HS-27A (cell line): Measurements from ENCODE around the gene CNNM4.
A peak's percentile ranks its signal among the peaks of the same experiment; 100 is the strongest.

ENCODE experiments used
- DNase-seq: peaks from one replicate; pipeline ENCODE4 v3.0.0-alpha.2; 2012; ENCODE audit warnings: low read depth, missing footprints

The CNNM4 gene

DNA sequence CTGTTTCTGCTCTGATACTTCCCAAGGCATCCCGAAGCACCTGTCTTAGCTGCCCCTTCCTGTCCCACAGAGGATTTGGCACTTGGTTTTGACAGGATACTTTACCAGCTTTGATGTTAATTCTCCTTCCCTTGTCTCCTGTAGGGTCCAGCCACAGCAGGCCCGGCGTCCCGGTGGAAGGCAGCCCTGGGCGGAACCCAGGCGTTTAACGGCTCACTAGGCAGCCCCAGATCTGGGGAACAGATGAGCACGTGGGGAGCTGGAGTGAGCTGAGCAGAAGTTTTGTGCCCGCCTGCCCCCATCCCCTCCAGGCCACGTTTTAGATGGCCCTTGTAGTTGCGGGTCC, 71.7 kb downstream of the CNNM4 start:
- DNase-seq: no peak

DNA sequence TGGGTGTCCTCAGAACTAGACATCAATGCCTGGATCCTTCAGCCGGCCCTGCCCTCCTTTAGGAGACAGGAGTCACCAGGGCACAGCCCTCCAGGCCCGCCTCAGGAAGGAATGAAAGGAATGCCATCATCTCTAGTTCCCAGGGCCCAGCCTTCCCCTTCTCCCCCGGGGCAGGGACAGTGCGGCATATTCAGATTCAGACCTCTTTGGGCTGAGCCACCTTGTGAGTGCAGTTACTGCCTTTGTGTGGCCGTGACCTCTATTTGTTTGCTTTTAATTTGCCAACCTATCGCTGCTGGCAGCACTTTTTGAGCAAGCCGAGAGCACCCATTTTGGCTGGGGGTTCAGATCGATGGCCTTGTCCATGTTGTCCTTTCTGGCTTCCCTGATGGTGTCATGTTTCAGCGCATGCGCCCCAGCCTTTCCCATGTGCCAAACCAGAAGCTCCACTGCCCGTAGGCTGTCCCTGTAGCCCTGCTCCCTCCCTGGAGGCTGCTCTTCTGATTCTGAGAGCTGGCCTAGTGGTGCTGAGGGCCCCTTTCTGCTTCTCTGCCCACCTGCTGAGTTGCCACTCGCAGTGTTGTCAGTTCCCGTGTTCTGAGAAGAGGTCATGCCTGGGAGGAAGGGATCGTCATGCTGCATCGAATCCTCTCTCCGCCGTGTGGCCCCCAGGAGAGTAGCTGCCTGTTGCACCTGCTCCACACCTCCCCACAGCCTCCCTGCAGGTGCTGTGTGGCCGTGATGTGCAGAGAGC, 72.2 kb downstream of the CNNM4 start:
- peak; percentile 23 for DNase-seq

DNA sequence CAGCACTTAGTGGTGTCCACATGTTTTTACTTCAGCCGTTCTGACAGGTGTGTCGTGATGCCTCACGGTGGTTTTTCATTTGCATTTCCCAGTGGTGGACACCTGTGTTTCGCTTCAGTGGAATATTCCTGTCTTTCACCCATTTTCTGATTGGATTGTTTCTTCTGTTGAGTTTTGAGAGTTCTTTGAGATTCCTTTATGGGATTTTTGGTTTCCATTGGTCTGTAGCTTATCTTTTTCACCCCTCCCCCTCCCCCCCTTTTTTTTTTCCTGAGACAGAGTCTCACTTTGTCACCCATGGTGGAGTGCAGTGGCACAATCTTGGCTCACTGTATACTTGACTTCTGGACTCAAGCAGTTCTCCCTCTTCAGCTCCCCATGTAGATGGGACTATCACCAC, 75.1 kb downstream of the CNNM4 start:
- DNase-seq: no peak

DNA sequence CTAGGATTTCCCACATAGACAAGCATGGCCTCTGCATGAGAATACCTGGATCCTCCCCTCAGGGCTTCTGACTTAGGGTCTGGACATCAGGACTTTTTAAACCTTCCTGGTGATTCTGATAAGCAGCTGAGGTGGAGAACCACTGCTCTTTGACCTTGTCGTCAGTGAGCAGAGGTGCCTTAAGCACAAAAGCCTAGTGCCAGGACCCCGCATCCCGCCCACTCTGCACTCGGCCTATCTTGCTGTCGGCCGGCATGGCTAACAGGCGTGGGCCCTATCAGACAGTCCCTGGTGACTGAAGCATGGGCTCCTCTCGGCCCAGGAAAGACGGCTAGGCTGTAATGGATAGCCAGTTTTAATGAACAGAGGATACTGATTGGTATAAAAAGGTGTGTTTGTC, 76.9 kb downstream of the CNNM4 start:
- DNase-seq: no peak

DNA sequence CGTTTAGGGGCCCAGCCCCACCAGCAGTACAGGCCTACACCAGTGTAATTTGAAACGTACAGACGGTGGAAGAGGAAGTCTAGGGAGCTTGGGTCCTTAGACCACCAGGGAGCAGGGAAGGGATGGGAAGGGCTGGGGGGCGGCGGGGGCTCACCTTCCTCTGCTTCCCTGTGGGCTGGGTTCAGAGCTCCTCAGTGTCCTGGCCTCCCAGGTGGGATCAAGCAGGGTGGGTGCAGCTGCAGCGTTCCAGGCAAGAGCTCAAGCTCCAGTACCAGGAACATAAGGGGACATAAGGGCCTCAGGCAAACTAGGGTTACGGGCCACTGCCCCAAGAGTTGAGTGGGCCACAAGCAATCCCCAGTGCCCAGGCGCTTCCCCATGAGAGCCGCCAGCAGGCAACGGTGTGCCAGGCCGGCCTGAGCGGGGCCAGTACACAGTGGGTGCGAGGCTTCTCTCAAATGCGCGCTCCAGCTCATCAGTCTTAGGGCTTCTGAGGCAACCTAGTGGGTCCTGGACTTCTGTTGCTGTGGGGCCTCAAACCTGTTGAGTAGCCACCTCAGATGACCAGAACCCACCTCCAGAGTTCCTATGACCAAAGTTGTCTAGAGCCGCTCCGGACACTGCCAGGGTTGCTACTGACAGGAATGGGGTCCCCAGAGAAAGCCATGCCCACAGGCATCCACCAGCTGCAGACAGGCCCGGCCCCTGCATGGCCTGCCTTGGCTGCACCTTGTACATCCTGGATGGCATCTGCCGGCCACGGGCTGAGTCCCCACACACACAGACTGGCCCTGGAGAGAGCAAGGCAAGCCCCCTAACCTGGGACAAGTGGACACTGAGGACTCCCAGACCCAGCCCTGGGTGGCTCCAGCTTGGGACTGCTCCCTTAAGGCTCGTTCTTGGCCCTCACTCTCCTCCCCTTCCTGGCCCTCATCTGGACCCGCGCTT, 77.9 kb downstream of the CNNM4 start:
- DNase-seq: no peak

DNA sequence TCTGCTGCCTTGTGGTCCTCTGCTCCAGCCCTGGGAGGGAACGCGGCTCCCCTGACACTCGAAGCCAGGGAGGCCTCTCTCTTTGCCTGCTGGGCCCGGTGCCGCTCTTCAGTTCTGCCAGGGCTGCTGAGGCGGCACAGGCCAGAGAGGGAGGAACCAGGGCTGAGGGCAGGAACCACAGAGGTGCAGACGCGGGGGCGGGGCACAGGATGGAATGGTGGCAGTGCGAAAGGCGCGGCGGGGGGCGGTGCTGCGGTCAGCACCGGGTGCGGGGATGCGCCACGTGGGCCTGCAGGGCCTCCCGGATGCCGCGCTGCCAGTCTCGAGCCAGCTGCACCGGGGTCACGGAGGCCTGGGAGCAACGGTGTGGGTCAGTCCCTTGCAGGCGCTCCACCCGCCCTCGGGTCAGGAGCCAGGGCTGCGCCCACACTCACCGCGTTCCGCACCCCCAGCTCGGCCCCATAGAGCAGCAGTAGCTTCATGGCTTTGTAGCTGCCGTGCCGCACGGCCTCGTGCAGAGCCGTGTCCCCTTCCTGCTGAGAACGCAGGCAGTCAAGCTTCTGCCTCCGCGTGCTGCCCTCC, 78.7 kb downstream of the CNNM4 start:
- no peak for DNase-seq

DNA sequence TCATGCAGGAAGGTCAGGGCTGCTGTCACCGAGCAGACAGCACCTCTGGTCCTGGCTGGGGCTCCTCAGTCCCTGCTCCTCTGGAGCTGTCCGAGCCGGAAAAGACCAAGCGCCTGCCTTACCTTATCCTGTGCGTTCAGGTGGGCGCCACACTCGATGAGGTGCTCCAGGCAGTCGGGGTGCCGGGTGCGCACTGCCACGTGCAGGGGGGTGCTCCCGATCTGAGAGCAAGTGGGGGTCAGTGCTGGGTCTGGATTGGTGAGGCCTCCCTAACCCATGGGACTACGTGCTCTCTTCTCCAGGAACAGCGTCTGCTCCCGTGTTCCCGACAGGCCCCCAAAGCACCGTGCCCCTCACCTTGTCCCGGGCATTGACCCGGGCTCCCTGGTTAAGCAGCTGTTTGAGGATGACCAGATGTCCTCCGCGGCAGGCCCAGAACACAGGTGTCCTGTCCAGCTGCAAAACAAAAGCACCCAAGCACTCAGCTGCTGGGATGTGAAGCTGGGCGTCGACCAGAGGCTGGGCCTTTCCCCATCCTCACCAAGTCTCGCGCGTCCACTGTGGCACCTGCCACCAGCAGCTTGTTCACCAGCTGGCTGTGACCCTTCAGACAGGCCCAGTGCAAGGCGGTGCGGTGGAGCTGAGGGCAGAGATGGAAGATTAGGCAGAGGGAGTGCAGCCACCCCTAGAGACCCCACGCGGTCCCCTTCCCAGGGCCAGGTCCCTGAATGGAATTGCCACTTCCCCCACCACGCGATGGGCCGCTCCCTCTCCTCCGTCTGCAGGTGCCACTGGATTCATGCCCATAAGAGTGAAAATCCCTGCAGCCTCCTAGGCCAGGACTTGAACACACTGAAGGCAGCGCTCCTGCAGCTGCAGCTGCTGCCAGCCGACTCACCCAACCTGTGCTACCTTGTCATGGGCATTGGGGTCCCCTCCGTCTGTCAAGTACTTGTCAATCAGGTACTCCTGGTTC, 79.5 kb downstream of the CNNM4 start:
- no peak for DNase-seq

DNA sequence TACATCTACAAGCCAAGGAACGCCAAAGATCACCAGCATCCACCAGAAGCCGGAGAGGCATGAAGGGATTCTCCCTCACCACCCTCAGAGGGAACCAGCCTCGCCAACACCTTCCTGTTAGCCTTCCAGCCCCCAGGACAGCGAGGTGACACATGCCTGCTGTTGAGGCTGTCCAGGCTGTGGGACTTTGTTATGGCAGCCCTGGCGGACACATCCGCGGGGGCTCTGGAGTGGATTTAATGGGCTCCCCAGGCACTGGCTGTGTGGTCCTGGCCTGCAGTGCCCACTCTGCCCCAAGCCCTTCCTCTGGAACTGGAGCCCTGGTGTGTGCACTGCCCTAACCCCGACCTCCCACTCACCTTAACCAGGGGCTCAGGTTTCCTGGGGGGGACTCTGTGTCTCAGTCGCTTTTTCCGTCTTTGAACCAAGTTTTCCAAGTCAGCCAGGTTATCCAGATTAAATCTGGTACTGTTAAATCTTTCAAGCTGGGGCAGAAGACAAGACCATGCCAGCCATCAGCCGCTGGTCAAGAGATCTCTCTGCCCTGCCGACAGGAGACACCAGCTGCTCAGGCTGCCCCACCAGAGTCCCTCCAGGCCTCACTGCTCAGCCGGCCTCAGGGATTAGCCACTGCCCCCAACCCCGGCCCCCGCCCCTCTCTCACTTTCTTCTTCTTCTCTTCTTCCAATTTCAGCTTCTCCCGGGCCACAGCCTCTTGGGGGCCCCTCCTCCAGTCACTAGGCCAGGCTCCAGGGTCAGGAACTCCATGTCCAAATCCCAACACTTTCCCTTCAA, 81.2 kb downstream of the CNNM4 start:
- DNase-seq: no peak

DNA sequence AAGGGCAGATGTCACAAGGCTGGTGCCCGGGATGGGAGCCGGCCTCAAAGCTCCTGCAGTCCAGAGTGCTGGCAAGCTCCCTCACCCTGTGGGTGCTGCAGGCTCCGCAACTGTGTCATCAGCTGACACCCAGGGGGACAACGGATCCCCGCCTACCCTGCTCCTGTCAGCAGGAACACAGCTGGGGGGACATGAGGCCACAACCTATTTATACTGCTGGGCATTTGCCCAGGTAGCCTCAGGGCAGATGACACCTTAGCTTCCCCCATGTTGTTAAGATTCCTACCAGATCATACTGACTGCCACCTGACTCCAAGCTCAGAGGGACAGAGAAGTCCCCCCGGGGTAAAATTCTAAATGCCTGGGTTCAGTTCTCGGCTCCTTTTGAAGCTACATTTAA, 81.9 kb downstream of the CNNM4 start:
- no peak for DNase-seq

DNA sequence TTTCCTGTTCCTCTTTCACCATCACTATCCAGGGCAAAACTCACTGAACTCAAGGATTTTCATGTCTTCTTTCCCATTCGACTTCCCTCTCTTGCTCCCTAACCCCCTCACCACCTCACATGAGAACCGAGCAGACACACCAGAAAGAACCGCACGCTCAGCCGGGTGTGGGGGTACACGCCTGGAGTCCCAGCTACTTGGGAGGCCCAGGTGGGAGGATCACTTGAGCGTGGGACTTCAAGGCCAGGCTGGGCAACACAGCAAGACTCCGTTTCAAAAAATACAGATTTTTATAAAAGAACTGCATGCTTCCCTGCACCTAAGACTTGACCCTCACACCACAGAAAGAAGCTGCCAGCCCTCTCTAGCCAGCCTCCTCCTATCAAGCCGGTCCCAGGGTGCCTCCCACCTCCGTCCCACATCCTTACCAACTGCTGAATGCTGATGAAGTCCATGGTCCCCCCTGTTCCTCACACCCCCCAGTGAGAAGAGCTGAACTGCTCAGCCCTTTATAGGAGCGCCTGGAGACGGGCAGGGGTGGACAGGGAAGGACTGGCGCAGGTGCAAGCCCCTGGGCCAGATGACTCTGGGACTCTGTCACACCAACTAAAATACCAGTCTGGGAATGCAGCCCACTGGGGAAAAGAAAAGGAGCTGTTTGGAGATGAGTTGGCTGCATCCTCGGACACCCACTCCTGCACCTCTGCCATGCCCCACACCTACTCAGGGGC, 83.0 kb downstream of the CNNM4 start, which contains the start of gene ANKRD23:
TSS of gene ANKRD23 (minus strand) at position 484 of the 731 bp plus-strand sequence. CDS start at position 455, 29 bp downstream.
- DNase-seq: no peak

DNA sequence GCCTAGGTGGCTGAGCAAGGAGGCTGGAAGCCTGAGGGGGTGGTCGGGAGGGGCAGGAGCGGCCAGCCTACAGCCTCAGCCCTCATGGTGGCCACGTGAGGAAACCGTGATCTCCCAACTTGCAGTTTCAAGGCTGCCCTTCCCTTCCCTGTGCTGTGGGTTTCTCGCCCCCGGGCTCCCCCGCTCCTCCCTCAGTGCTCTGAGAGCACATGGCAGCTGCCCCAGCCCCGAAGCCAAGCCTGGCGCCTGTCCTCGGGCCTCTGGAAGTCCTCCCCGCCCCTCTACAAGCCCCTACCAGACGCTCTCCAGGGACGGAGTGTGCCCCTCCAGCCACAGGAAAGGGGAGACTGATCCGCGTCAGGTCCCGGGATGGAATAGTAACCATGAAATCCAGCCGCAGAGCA, 83.7 kb downstream of the CNNM4 start:
- DNase-seq: no peak

DNA sequence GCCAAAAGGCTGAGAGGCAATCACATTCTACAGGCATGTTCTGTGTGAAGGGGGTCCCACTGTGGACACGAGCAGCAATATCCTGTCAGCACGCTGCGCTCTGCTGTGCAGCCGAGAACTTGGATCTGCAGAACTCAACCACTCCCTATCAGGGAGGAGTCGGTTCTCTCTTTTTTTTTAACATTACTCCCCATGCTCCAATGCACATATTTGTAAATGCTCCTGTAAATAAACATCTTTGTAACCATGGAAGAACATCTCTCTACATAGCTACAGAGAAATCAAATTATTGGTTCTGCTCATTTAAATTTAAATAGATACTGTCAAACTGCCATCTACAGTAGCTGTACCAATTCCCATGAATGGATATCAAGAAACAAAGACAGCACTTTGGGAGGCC, 86.1 kb downstream of the CNNM4 start:
- no peak for DNase-seq

DNA sequence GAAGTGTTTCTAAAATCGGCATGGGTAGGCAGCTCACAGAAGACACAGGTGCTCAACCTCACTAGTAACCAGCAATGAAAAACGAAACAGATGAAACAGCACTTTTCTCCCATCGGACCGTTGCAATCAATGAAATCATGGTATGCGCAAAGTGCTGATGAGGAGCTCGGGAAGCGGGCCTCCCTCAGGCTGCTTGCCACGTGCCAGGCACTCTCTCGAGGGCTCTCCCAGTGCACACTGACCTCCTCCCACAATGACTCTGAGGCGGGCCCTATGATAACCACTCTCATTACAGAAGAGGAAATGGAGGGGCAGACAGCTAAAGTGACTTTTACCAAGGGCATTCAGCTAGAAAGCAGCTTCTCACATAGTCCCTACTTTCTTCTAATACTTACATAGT, 86.9 kb downstream of the CNNM4 start:
- no peak for DNase-seq

DNA sequence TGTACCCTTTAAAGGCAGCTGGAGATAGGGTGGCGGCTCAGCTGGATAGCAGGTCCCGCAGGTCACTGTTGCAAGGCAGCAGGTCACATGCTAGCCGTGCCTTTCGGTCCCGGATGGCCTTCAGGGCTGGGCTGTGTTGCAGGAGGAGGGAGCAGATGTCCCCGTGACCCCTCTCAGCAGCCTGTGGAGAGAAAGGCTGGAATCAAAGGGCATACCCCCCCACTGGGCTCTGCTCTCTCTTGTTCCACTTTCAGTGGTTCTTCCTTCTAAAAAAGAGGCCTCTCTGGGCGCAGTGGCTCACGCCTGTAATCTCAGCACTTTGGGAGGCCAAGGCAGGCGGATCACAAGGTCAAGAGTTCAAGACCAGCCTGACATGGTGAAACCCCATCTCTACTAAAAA, 87.6 kb downstream of the CNNM4 start:
- DNase-seq: no peak

DNA sequence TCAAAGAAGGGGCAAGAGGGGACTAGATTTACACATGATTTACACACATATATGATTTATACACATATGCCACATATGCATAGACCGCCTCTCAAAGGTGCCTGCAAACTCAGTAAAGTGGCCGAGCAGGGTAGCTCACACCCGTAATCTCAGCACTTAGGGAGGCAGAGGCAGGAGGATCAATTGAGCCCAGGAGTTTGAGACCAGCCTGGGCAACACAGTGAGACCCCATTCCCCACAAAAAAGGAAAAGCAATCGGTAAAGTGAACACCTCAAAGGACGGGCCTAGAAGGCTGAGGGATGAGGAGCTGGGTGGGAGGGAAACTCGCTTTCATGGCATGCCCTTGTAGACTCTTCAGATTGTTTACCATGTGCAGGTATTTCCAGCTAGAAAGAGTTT, 92.0 kb downstream of the CNNM4 start:
- no peak for DNase-seq

DNA sequence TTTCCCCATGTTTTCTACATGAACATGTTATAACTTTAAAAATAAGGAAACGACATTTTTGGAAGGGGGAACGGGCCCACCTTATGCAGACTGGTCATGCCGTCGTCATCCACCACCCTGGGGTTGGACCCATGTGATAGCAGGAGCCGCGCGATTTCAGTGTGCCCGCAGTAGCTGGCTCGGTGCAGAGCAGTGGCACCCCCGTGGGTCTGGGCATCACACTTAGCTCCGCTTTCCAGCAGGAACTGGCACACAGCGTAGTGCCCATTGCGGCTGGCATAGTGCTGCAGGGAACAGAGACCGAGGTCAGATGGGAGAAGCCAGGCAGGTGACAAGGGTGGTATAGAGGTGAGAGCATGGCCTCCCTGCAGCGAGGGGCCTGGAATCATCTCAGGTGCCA, 92.6 kb downstream of the CNNM4 start:
- DNase-seq: no peak

DNA sequence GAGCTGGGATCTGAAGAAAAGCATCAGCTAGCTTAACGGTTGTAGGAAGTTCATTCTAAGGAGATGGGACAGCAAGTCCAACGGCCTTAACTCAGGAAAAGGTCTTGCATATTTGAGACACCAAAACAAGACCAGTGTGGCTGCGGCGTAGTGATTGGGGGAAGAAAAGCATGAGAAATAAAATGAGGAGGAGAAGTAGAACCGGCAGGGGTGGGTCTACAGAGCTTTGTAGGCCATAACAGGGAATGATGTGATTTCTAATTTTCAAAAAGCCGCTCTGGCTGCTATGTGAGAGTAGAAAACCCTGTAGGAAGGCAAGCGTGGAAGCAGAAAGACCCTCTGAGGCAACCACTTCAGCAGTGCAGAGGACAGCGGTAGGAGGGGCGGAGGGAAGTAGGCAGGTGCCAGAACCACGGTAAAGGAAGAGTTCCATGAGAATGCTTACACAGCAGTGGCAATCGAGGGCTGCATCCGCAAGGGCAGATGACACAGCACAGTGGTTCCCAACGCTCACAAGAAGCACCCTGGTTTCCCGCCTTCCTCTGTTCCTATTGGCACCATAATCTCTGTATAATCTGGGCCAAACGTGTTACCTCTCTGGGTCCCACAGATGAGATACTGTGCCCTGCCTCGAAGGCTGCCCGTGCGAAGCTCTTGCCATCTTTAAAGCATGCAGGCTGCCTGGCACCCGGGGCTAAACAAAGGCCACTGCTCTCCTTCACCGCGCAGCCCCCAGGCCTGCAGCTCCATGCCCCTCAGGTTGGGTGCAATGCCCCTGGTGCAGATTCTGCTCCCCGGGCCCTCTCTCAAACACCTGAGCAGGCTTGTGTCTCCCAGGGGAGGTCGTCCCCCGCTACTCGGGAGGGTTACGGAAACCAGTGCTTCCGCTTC, 96.3 kb downstream of the CNNM4 start:
- DNase-seq: no peak

DNA sequence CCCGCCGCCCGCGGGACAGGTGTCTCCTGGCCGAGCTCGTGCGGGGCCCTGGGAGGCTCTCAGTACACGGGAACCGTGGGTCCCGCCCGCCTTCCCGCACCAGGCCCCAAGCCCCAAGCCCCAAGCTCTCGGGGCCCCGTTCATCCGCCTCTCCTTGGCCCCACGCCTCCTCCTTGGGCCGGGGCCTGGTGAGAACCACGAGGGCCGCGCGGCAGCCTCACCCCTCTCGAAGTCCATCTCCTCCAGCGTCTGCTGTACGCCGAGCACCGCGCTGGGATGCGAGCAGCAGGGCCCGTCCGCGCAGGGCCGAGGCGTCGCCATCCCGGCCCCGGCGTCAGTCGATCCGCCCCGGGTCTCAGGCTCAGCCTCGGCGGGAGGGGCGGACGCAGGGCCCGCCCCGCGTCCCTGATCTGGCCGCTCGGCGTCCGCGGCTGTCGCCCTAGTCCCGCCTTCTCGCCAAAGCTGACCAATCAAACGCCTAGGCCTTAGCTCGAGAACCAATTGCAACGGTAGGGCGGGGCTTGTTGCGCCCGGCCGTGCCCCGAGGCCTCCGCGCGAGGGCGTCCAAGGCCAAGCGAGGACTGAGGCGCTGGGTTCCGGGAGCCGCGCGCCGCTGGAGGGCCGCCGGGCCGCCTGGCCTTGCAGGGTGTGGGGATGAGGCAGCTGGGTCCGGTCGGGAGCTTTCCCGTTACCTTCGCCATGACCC, 97.1 kb downstream of the CNNM4 start, which contains the start of gene ANKRD39:
TSS of gene ANKRD39 (minus strand) at position 350 of the 706 bp plus-strand sequence. CDS start at position 321, 29 bp downstream.
- peak; percentile 97 for DNase-seq
